ENCODE data around the gene MEPE.

GRCh38 chr4:87838205-87838604, 5.4 kb downstream of the MEPE start:
- TF ChIP-seq, protein P1, sequence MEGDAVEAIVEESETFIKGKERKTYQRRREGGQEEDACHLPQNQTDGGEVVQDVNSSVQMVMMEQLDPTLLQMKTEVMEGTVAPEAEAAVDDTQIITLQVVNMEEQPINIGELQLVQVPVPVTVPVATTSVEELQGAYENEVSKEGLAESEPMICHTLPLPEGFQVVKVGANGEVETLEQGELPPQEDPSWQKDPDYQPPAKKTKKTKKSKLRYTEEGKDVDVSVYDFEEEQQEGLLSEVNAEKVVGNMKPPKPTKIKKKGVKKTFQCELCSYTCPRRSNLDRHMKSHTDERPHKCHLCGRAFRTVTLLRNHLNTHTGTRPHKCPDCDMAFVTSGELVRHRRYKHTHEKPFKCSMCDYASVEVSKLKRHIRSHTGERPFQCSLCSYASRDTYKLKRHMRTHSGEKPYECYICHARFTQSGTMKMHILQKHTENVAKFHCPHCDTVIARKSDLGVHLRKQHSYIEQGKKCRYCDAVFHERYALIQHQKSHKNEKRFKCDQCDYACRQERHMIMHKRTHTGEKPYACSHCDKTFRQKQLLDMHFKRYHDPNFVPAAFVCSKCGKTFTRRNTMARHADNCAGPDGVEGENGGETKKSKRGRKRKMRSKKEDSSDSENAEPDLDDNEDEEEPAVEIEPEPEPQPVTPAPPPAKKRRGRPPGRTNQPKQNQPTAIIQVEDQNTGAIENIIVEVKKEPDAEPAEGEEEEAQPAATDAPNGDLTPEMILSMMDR (IDR thresholded peaks at IDR 0.05; ENCODE audit: low read depth, low read length), result no peak
- TF ChIP-seq, protein P2, sequence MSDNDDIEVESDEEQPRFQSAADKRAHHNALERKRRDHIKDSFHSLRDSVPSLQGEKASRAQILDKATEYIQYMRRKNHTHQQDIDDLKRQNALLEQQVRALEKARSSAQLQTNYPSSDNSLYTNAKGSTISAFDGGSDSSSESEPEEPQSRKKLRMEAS (IDR thresholded peaks at IDR 0.05; ENCODE audit: low read depth, low read length), result no peak
- TF ChIP-seq POLR2A (IDR thresholded peaks at IDR 0.05; ENCODE audit: extremely low read depth, insufficient read length) (no peak), MYC (IDR thresholded peaks at IDR 0.05; ENCODE audit: low read depth, low read length) (no peak)

All from NB4 (cell line).